ENCODE results near the gene NDOR1.
"Not testable (repeated sequence)": the region's sequence is repeated elsewhere in the genome, so short reads cannot be mapped to it uniquely, and the experiment has no call there.

Gene NDOR1

DNA sequence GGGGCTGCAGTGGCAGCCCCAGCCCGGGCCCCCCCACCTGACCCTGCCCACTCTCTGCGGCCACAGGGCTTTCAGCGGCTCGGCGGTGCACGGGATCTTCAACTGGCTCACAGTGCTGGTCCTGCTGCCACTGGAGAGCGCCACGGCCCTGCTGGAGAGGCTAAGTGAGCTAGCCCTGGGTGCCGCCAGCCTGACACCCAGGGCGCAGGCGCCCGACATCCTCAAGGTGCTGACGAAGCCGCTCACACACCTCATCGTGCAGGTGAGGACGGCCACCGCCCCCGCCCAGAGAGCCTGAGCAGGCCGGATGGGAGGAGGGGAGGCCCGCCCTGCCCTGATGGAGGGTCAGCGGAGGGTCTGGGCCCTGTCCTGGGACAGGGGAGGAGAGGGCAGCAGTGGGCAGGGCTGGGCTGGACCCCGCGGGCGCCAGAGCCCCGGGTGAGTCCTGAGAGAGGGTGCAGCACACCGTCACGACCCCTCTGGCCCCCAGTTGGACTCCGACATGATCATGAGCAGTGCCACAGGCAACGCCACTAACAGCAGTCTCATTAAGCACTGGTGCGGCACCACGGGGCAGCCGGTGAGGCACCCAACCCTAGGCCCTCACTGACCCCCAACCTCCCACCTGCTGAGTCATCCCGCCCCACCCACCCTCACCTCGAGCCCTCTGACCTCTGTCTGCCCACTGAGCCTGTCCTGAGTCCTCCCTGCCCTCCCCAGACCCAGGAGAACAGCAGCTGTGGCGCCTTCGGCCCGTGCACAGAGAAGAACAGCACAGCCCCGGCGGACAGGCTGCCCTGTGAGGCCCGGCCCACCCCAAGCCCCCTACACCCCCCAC is 27.9 kb downstream of the NDOR1 start:
- no peak for DNase-seq

GRCh38 chr9:137234055-137234697 is 28.7 kb downstream of the NDOR1 start:
- DNase-seq, result no peak

- no peak for DNase-seq
Observed at GRCh38 chr9:137234758-137235423, 29.4 kb downstream of the NDOR1 start.

- no peak for DNase-seq
Observed at GRCh38 chr9:137235424-137236237, 30.1 kb downstream of the NDOR1 start.

GRCh38 chr9:137236238-137236935 is 30.9 kb downstream of the NDOR1 start:
- DNase-seq, result peak; percentile 30

- DNase-seq, result no peak
Observed at GRCh38 chr9:137236936-137237421, 31.5 kb downstream of the NDOR1 start.

DNA sequence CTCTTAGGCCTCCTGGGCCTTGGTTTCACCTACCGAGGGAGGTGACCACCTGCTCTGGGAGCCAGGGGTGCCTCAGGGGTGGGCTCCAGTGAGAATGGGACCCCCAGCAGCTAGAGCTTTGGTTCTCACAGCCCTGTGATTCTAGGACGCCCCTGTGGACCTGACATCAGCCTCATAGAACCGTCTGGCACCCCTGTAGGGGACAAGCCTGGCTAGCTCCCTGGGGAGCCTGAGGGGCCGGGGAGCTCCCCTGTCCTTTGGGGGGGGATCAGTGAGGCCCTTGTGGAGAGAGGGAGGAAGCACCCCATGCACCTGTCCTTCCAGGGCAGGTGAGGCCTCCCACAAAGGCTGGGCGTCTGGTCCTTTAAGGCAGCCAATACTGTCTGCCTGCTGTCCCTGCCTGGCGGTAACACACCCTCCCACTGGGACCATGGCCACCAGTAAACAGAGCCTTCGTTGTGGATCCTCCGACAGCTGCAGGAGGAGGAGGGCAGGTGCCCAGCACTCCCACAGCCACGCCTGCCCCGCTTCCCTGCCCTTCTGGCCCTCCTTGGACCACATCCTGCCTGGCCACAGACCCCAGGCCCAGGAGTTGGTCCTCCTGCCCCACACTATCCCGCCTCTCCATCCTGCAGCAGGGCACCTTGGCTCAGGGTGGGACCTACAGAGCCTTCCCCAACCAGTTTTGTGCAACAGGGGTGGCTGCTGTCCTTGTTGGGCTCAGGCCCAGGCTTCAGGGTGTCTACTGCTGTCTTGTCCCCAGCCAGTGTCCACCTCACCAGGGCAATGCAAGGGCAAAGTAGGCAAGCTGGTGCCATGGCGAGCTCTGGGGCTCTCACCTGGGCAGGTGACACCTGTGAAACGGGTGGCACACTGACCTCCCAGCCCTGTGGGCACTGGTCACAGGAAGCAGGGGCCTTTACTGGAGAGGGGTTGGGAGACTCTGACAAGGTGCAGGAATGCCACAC is 32.5 kb downstream of the NDOR1 start:
- no peak for DNase-seq

- not testable (repeated sequence) for DNase-seq
Observed at GRCh38 chr9:137239541-137240200, 34.2 kb downstream of the NDOR1 start.

DNA sequence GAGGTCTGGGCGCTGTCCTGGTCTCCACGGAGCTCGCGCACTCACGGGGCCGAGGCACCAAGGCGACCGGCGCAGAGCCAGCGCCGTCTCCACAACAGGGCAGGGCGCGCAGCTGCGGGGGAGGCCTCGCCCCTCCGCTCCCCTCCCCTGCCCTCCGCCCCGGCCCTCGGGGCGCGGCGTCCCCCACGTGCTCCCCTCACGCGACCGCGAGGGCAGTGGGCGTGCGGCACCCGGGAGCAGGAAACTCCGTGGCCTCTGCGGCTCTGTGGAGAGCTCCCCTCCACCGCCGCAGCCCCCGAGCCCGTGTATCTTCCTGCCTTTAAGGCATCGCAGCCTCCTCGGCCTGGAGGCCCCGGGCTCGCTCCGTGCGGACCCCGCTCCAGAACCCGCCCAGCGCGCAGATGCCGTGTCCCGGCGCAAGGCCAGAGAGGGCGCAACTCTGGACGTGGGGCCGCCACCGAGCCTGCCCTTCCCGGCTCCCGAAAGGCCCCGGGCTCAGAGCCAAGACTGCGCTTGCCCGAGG is 34.9 kb downstream of the NDOR1 start:
- DNase-seq, result peak; percentile 81

DNA sequence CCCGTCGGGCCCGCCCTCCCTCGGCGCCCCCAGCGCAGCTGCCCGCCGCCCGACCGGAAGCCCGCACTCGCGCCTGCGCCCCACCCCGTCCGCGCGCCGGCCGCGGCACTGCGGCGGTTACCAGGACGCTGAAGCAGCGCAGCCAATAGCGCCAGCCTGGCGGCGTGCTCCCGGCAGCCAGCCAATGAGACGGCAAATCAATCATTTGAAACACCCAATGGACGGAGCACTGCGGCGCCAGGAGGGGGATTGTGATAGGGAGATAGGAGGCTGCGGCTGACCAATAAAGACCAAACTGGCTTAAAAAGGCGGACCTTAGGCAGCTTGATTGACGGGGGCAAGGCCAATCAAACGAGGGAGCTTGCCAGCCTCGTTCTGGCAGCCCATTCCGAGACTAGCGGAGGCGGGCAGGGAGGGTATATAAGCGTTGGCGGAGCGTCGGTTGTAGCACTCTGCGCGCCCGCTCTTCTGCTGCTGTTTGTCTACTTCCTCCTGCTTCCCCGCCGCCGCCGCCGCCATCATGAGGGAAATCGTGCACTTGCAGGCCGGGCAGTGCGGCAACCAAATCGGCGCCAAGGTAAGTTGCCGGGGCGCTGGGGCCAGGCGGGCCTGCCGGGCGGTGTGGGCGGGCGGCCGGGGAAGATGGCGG is 35.5 kb downstream of the NDOR1 start, which contains the start of gene TUBB4B:
Gene TUBB4B, plus strand, starts transcription at position 447 of the 649 bp plus-strand sequence. Its CDS starts 74 bp downstream, at position 521.
- peak; percentile 96 for DNase-seq

GRCh38 chr9:137241490-137242268 is 36.2 kb downstream of the NDOR1 start:
- DNase-seq, result no peak

- no peak for DNase-seq
Observed at GRCh38 chr9:137242269-137243203, 37.0 kb downstream of the NDOR1 start.

DNA sequence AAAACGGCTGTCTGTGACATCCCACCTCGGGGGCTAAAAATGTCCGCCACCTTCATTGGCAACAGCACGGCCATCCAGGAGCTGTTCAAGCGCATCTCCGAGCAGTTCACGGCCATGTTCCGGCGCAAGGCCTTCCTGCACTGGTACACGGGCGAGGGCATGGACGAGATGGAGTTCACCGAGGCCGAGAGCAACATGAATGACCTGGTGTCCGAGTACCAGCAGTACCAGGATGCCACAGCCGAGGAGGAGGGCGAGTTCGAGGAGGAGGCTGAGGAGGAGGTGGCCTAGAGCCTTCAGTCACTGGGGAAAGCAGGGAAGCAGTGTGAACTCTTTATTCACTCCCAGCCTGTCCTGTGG is 37.7 kb downstream of the NDOR1 start:
- DNase-seq, result not testable (repeated sequence)

DNA sequence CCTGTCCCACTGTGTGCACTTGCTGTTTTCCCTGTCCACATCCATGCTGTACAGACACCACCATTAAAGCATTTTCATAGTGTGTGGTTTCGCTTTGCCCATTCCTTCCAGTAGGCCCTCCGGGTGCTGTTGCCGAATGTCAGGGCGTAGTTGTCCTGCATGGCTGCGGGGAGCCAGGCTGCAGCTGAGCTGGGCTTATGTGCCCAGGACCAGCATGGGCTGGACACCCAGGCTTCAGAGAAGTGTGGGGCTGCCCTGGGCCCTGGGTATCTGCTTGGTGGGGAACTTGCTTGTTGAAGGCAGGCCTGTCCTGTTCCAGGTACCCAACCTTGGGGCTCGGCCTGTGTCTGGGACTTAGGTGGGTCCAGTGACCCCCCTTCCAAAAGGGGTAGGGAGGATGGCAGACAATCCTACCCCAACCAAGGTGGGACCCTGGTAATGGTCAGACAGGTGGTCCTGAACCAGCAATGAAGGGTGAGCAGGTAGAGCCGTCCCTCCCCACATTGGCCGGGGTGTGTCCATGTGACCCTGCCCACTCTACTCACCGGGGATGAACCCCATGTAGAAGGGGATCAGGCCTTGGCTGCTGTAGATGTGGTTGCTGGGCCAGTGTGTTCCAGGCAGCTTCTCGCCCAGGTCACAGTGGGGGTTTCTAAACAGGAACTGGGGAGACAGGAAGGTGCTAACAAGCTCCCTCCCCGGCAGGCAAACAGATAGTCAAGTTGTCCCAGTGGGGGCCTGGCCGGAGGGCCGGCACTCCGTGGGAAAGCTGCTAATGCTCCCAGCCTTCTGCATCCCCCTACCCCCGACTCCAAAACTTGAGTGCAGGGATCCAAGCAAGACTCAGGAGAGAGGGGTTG is 38.4 kb downstream of the NDOR1 start:
- DNase-seq, result no peak

DNA sequence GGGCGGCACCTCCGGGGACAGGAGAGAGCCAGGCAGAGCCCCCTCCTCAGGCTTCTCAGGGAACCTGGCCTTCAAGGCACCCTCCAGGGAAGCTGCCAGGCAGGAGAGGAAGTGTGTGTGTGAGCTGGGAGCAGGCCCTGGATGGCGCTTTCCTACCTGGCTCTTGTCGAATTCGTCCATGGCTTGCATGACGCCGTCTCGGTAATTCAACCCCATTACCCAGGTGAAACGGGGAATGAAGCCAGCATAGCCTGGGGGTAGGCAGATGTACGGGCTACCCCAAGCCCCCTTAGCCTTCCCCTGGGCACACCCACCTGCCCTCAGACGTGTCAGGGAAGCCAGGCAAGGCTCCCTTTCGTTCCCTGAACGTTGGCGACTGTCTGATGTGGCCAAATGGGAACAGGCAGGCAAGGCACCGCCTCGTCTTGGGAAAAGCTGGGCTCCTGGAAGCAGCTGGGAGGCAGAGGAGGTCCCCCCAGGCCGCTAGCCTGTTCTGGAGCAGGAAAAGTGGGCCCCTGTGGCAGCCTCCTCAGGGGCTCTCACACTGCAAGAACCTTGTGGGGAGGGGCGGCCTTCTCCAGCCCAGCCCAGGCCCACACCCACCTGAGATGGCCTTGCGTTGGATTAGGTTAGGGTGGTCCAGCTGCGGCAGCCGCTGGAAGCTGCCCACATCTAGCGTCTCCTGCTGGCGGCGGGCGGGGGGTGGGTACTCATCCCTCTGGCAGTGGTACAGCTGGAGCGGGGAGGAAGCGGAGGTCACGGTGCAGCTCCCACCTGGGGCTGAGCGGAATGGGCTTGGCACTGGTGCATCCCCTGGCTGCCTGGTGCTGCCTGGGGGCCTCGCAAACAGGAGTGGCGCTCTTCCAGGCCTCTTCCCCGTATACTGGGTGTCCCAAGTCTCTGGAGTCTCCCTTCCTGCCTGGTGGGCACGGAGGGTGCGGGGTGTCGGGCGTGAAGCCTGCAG is 39.3 kb downstream of the NDOR1 start:
- DNase-seq, result no peak
